H1 (cell line): ENCODE data around the gene EIF4EBP2. TPM values are rescaled to one million over a fixed set of nuclear protein-coding genes. Genes with fewer than 3 reads are reported as not detected.

ENCODE experiments used
- CTCF ChIA-PET: fragments of 300-600 bp; sonication (Branson Sonifier 250); formaldehyde crosslinking; loops from one replicate; lab custom pipeline; 2021; ENCODE audit not compliant: partially characterized antibody; lab: Charles Lee
- POLR2A ChIA-PET: fragments of 300-600 bp; sonication (Branson Sonifier 250); formaldehyde crosslinking; loops from one replicate; lab custom pipeline; 2021; ENCODE audit warnings: inconsistent platforms; ENCODE audit not compliant: partially characterized antibody; lab: Charles Lee
- DNase-seq, 2 experiments: peaks; one replicate each; pipeline versions ENCODE4 v3.0.0 to v3.0.0-alpha.2; 2010 to 2022; ENCODE audit warnings: low spot score in 2 of 2, low read depth in 1 of 2, mixed read lengths in 1 of 2
- FAIRE-seq: peaks from 2 replicates; lab custom pipeline; 2011; peaks lifted over from hg19 to GRCh38; lab: Jason Lieb, UNC
- H2AFZ ChIP-seq: 2 replicates; pipeline ENCODE4 v1.8.1; 2012; ENCODE audit warnings: low read length, inconsistent platforms
- H2AK5ac ChIP-seq: 2 replicates; pipeline ENCODE4 v1.6.1; 2013; ENCODE audit warnings: low read depth, low read length
- H2BK120ac ChIP-seq: replicated peaks from 2 replicates; pipeline ENCODE3; 2013; ENCODE audit warnings: low read depth, low read length, inconsistent platforms
- H2BK12ac ChIP-seq: 2 replicates; pipeline ENCODE4 v1.6.1; 2013; ENCODE audit warnings: low read depth, low read length
- H2BK15ac ChIP-seq: 2 replicates; pipeline ENCODE4 v1.6.1; 2013; ENCODE audit warnings: low read length
- H2BK20ac ChIP-seq: 2 replicates; pipeline ENCODE4 v1.6.1; 2013; ENCODE audit warnings: low read length
- H2BK5ac ChIP-seq: 2 replicates; pipeline ENCODE4 v1.6.1; 2013; ENCODE audit warnings: low read depth, low read length
- H3K14ac ChIP-seq: 2 replicates; pipeline ENCODE4 v1.6.1; 2013; ENCODE audit warnings: inconsistent platforms; ENCODE audit not compliant: insufficient read length
- H3K18ac ChIP-seq: 2 replicates; pipeline ENCODE4 v1.6.1; 2013; ENCODE audit warnings: low read length; ENCODE audit errors: extremely low read depth
- H3K23ac ChIP-seq: 2 replicates; pipeline ENCODE4 v1.6.1; 2013; ENCODE audit warnings: inconsistent platforms; ENCODE audit not compliant: insufficient read length
- H3K23me2 ChIP-seq: 2 replicates; pipeline ENCODE4 v1.6.1; 2013; ENCODE audit warnings: low read depth, low read length
- H3K27ac ChIP-seq: 2 replicates; pipeline ENCODE4 v1.6.1; 2011; ENCODE audit warnings: low read depth, low read length, inconsistent platforms
- H3K27me3 ChIP-seq, 4 experiments: replicated peaks in 1 of 4; 1 replicate in 1 of 4; 2 replicates in 3 of 4; pipeline versions ENCODE4 v1.6.1 to v1.8.1; 2011 to 2013; ENCODE audit warnings: low read length in 3 of 4, mild to moderate bottlenecking in 3 of 4, inconsistent platforms in 2 of 4, mixed read lengths in 2 of 4, moderate library complexity in 1 of 4; ENCODE audit not compliant: control insufficient read depth in 3 of 4, insufficient read depth in 3 of 4; ENCODE audit errors: extremely low read depth in 1 of 4
- H3K36me3 ChIP-seq, 4 experiments: 2 replicates each; pipeline versions ENCODE4 v1.6.1 to v1.8.1; 2011 to 2013; ENCODE audit warnings: mild to moderate bottlenecking in 4 of 4, low read length in 3 of 4, moderate library complexity in 2 of 4, control low read depth in 1 of 4, inconsistent platforms in 1 of 4; ENCODE audit not compliant: insufficient read depth in 4 of 4, control insufficient read depth in 2 of 4
- H3K4ac ChIP-seq: replicated peaks from 2 replicates; pipeline ENCODE3; 2013; ENCODE audit warnings: low read length, low read depth, mixed read lengths, inconsistent platforms; ENCODE audit not compliant: insufficient read length
- H3K4me1 ChIP-seq, 4 experiments: replicated peaks in 1 of 4; 1 replicate in 1 of 4; 2 replicates in 3 of 4; pipeline versions ENCODE4 v1.6.1 to v1.8.1; 2011 to 2013; ENCODE audit warnings: low read length in 3 of 4, inconsistent platforms in 2 of 4, mixed read lengths in 1 of 4; ENCODE audit not compliant: insufficient read depth in 4 of 4, control insufficient read depth in 3 of 4
- H3K4me2 ChIP-seq, 2 experiments: 2 replicates each; pipeline versions ENCODE4 v1.6.1 to v1.8.1; 2011 to 2013; ENCODE audit warnings: low read depth in 2 of 2, low read length in 2 of 2, control low read depth in 1 of 2, inconsistent platforms in 1 of 2, mild to moderate bottlenecking in 1 of 2; ENCODE audit not compliant: insufficient read depth in 1 of 2
- H3K4me3 ChIP-seq, 4 experiments: fragments of 200-600, 300-600 bp in 1 of 4; sonication (generic), shearing (Covaris generic), sonication (Bioruptor Twin) in 1 of 4; 2 replicates each; pipeline versions ENCODE4 v1.5.1 to v1.8.1; 2011 to 2016; ENCODE audit warnings: low read length in 4 of 4, low read depth in 3 of 4, control low read depth in 2 of 4, inconsistent platforms in 2 of 4, mild to moderate bottlenecking in 2 of 4, mixed read lengths in 1 of 4, moderate library complexity in 1 of 4; ENCODE audit not compliant: insufficient read depth in 2 of 4; ENCODE audit errors: extremely low read depth in 1 of 4
- H3K56ac ChIP-seq: replicated peaks from 2 replicates; pipeline ENCODE3; 2013; ENCODE audit warnings: low read depth, mild to moderate bottlenecking, mixed read lengths, low read length, inconsistent platforms; ENCODE audit not compliant: insufficient read length
- H3K79me1 ChIP-seq: 2 replicates; pipeline ENCODE4 v1.6.1; 2013; ENCODE audit warnings: low read depth, low read length, control low read depth
- H3K79me2 ChIP-seq, 2 experiments: 2 replicates each; pipeline versions ENCODE4 v1.6.1 to v1.8.1; 2012 to 2013; ENCODE audit warnings: low read length in 2 of 2, mild to moderate bottlenecking in 2 of 2, inconsistent platforms in 1 of 2; ENCODE audit not compliant: insufficient read depth in 2 of 2, control insufficient read depth in 1 of 2
- H3K9ac ChIP-seq, 4 experiments: replicated peaks in 1 of 4; 1 replicate in 1 of 4; 2 replicates in 3 of 4; pipeline versions ENCODE4 v1.6.1 to v1.8.1; 2011 to 2013; ENCODE audit warnings: low read depth in 3 of 4, low read length in 3 of 4, control low read depth in 2 of 4, mild to moderate bottlenecking in 2 of 4, moderate library complexity in 2 of 4, inconsistent platforms in 1 of 4; ENCODE audit errors: extremely low read depth in 1 of 4
- H3K9me3 ChIP-seq, 2 experiments: 2 replicates each; pipeline versions ENCODE4 v1.6.1 to v1.8.1; 2012 to 2013; ENCODE audit warnings: mild to moderate bottlenecking in 2 of 2, moderate library complexity in 2 of 2, control low read depth in 1 of 2, inconsistent platforms in 1 of 2, low read depth in 1 of 2, low read length in 1 of 2, mixed read lengths in 1 of 2; ENCODE audit not compliant: insufficient read depth in 2 of 2
- H4K20me1 ChIP-seq, 2 experiments: replicated peaks in 1 of 2; 2 replicates each; pipeline versions ENCODE3 to v1.8.1; 2011 to 2013; ENCODE audit warnings: inconsistent platforms in 2 of 2, low read length in 2 of 2, mild to moderate bottlenecking in 1 of 2; ENCODE audit not compliant: insufficient read depth in 2 of 2, control insufficient read depth in 1 of 2
- H4K5ac ChIP-seq: 2 replicates; pipeline ENCODE4 v1.6.1; 2013; ENCODE audit warnings: low read length, low read depth, mixed read lengths, inconsistent platforms; ENCODE audit not compliant: insufficient read length
- H4K8ac ChIP-seq: 2 replicates; pipeline ENCODE4 v1.8.0; 2013; ENCODE audit warnings: mild to moderate bottlenecking, moderate library complexity, low read length, inconsistent platforms; ENCODE audit not compliant: insufficient read depth; ENCODE audit errors: extremely low read depth
- H4K91ac ChIP-seq: replicated peaks from 2 replicates; pipeline ENCODE3; 2013; ENCODE audit warnings: low read length, mixed read lengths, inconsistent platforms; ENCODE audit not compliant: insufficient read length
- CEBPB ChIP-seq: IDR thresholded peaks from 2 replicates; pipeline ENCODE4 v1.6.1; 2012; ENCODE audit warnings: low read depth, low read length
- WGBS, 2 experiments: shearing (Covaris generic) in 1 of 2; methylation state at CpG; one replicate each; pipeline versions ENCODE4 v1.1.6 to v1.1.7; 2013 to 2015; ENCODE audit warnings: low lambda C conversion rate in 2 of 2, mixed read lengths in 2 of 2, inconsistent platforms in 1 of 2, low coverage in 1 of 2, missing lambda C conversion rate in 1 of 2; ENCODE audit not compliant: insufficient replicate concordance in 2 of 2, insufficient coverage in 1 of 2, insufficient read length in 1 of 2; ENCODE audit errors: extremely low coverage in 1 of 2, missing lambda C conversion rate in 1 of 2; 5-methylcytosine and 5-hydroxymethylcytosine counted together
- polyA plus RNA-seq, 7 experiments: library from polyadenylated mRNA; depleted of rRNA in 3 of 7; stranded (reverse) in 5 of 7; unstranded in 2 of 7; fragments of >200 nt in 5 of 7; fragments of 200-250 nt in 2 of 7; gene quantifications; 1 replicate in 5 of 7; 2 replicates in 1 of 7; 4 replicates in 1 of 7; pipeline versions ENCODE4 v1.2.1 to v1.2.3, GENCODE V29; 2011 to 2013; ENCODE audit warnings: missing spikeins in 2 of 7, mixed read lengths in 2 of 7
- total RNA-seq: library from RNA; stranded (reverse); fragmentation: NEBNext Ultra II Directional; extraction: Animal tissue kit (Norgen Biotek cat#: 25700); gene quantifications from 2 replicates; pipeline ENCODE4 v1.2.1, GENCODE V29; 2021
- TF ChIP-seq, protein P1 (sequence below): IDR thresholded peaks from 2 replicates; pipeline ENCODE4 v1.6.1; 2011; ENCODE audit warnings: low read depth, mild to moderate bottlenecking, low read length; ENCODE audit not compliant: insufficient read depth

The EIF4EBP2 gene
- total and polyA plus RNA-seq, 2 of the 8 experiments (the other 6 are each of a cell fraction or from before 2014, with no cell fraction given), result 55.3 to 144 TPM

DNA sequence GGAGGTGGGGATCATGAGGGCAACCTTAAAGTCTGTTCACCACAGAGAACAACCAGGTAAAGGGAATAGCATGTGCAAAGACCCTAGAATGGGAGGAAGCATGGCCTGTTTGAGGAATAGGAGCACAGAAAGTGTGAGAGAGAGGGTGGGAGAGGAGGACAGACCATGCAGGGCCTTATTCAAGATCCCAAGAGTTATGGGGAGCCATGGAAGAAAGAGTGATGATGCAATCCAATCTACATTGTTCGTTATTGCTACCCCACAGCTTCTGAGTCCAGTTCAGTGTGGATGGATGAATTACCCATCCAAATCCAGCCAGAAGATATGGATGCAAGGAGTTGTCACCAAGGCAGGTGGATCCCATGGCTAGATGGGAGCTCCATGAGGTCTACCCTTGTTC lies 7.8 kb upstream of the EIF4EBP2 start:
- Histone ChIP-seq H3K9me3 (no peaks in the 10 kb centered on the region), H2BK5ac (no peak overlapping the region), H4K20me1 (no peaks in the 10 kb centered on the region), H3K9ac (no peak overlapping the region; a peak in 1 of 7 replicates), H3K36me3 (no peaks in the 10 kb centered on the region), H3K79me1 (no peaks in the 10 kb centered on the region), H2BK15ac (no peak overlapping the region), H2BK20ac (no peak overlapping the region), H2BK12ac (no peak overlapping the region), H3K23me2 (no peaks in the 10 kb centered on the region), H2AFZ (no peak overlapping the region), H3K23ac (no peak overlapping the region), H3K14ac (no peak overlapping the region), H2BK120ac (no peak overlapping the region), H3K27ac (no peak overlapping the region), H3K18ac (no peak overlapping the region), H3K56ac (no peak overlapping the region), H3K4ac (no peak overlapping the region), H3K79me2 (no peaks in the 10 kb centered on the region), H3K4me3 (no peak overlapping the region), H4K91ac (no peak overlapping the region), H3K27me3 (no peaks in the 10 kb centered on the region), H3K4me2 (no peak overlapping the region), H2AK5ac (no peak overlapping the region), H4K5ac (no peak overlapping the region), H3K4me1 (no peaks in the 10 kb centered on the region), H4K8ac (no peak overlapping the region)
- TF ChIP-seq, protein P1, sequence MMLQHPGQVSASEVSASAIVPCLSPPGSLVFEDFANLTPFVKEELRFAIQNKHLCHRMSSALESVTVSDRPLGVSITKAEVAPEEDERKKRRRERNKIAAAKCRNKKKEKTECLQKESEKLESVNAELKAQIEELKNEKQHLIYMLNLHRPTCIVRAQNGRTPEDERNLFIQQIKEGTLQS, result no peak
- peak; percentile 37; the same call in 1 of the 2 replicates for TF ChIP-seq CEBPB
- CTCF ChIA-PET, result interaction anchor here (0.8 to 3.0 kb wide), 5 partner anchors 9 to 129 kb away, joined by 3 to 9 read pairs (median 5); no protein-coding TSS in a partner anchor
- no peak for FAIRE-seq
- POLR2A ChIA-PET, result interaction anchor here (1.4 to 1.8 kb wide), 2 partner anchors 8 to 12 kb away, joined by 3 to 5 read pairs; no protein-coding TSS in a partner anchor
- WGBS, 2 experiments, result 71% methylated on average over 1 of the region's 1 CpG; no CpG with 5 or more reads in 1 of the 2 experiments
- no peak for DNase-seq
